Muscle layer of duodenum (tissue), 2 donors: ENCODE results near the gene ADAMTS19.

ENCODE experiments used
- H3K27ac ChIP-seq: one replicate; pipeline ENCODE4 v1.7.0; 2013; ENCODE audit warnings: mild to moderate bottlenecking, low read length
- H3K27me3 ChIP-seq: one replicate; pipeline ENCODE4 v1.7.0; 2013; ENCODE audit warnings: low read depth, mild to moderate bottlenecking, control low read depth, low read length
- H3K36me3 ChIP-seq, 2 donors: one replicate each; pipeline ENCODE4 v1.7.0; 2013; ENCODE audit warnings: low read length in 2 of 2, control low read depth in 1 of 2, mild to moderate bottlenecking in 1 of 2; ENCODE audit not compliant: insufficient read depth in 2 of 2, control insufficient read depth in 1 of 2
- H3K4me1 ChIP-seq, 2 donors: one replicate each; pipeline ENCODE4 v1.7.0; 2013; ENCODE audit warnings: low read length in 2 of 2, mild to moderate bottlenecking in 2 of 2, control low read depth in 1 of 2, moderate library complexity in 1 of 2; ENCODE audit not compliant: insufficient read depth in 2 of 2, control insufficient read depth in 1 of 2
- H3K4me3 ChIP-seq, 2 donors: one replicate each; pipeline ENCODE4 v1.7.0; 2013; ENCODE audit warnings: low read length in 2 of 2, low read depth in 1 of 2, mild to moderate bottlenecking in 1 of 2
- H3K9me3 ChIP-seq, 2 donors: one replicate each; pipeline ENCODE4 v1.7.0; 2013; ENCODE audit warnings: low read length in 2 of 2, control low read depth in 1 of 2, mild to moderate bottlenecking in 1 of 2; ENCODE audit not compliant: control insufficient read depth in 1 of 2
- donor health status: healthy.

ADAMTS19 gene

GRCh38 chr5:129745997-129746396 is 285.9 kb downstream of the ADAMTS19 start:
- Histone ChIP-seq H3K4me3 (no peak overlapping the region), H3K9me3 (no peaks in the 10 kb centered on the region), H3K36me3 (no peaks in the 10 kb centered on the region), H3K4me1 (no peaks in the 10 kb centered on the region), H3K27me3 (no peaks in the 10 kb centered on the region), H3K27ac (no peak overlapping the region)

GRCh38 chr5:129746876-129747275 is 286.8 kb downstream of the ADAMTS19 start:
- Histone ChIP-seq H3K4me3 (no peak overlapping the region), H3K9me3 (no peaks in the 10 kb centered on the region), H3K36me3 (no peaks in the 10 kb centered on the region), H3K27me3 (no peaks in the 10 kb centered on the region), H3K4me1 (no peaks in the 10 kb centered on the region), H3K27ac (no peak overlapping the region)

GRCh38 chr5:129747572-129748407 is 287.7 kb downstream of the ADAMTS19 start, which contains the start of gene MINAR2:
TSS of gene MINAR2 (plus strand) at chr5:129748094. CDS start at chr5:129748191, 97 bp downstream.
- no peak within 1 kb of the TSS for H3K27ac ChIP-seq
- no peaks in the 10 kb centered on the region for H3K27me3 ChIP-seq
- H3K36me3 ChIP-seq = no peaks in the 10 kb centered on the region
- no peak within 1 kb of the TSS for H3K4me3 ChIP-seq
- no peaks in the 10 kb centered on the region for H3K4me1 ChIP-seq
- no peaks in the 10 kb centered on the region for H3K9me3 ChIP-seq

- no peaks in the 10 kb centered on the region for H3K9me3 ChIP-seq
- H3K27me3 ChIP-seq = no peaks in the 10 kb centered on the region
- no peak overlapping the region for H3K27ac ChIP-seq
Measured at GRCh38 chr5:129748913-129749880, 289.1 kb downstream of the ADAMTS19 start.

GRCh38 chr5:129760636-129761325 is 300.7 kb downstream of the ADAMTS19 start:
- H3K4me1 ChIP-seq = no peaks in the 10 kb centered on the region
- H3K36me3 ChIP-seq = no peaks in the 10 kb centered on the region
- H3K4me3 ChIP-seq = no peak overlapping the region
- H3K27ac ChIP-seq = no peak overlapping the region
- H3K9me3 ChIP-seq = no peaks in the 10 kb centered on the region
- H3K27me3 ChIP-seq = no peaks in the 10 kb centered on the region

More at GRCh38 chr5:129748913-129749880, 289.1 kb downstream of the ADAMTS19 start:
- Histone ChIP-seq H3K4me3 (no peak overlapping the region), H3K36me3 (no peaks in the 10 kb centered on the region), H3K4me1 (no peaks in the 10 kb centered on the region)

- Histone ChIP-seq H3K9me3 (no peaks in the 10 kb centered on the region), H3K36me3 (no peaks in the 10 kb centered on the region), H3K4me3 (no peak overlapping the region), H3K27ac (no peak overlapping the region), H3K27me3 (no peaks in the 10 kb centered on the region), H3K4me1 (no peaks in the 10 kb centered on the region)
Measured at GRCh38 chr5:129763651-129764050, 303.6 kb downstream of the ADAMTS19 start.

GRCh38 chr5:129766798-129767197 is 306.7 kb downstream of the ADAMTS19 start:
- no peak overlapping the region for H3K4me3 ChIP-seq
- no peaks in the 10 kb centered on the region for H3K27me3 ChIP-seq
- no peaks in the 10 kb centered on the region for H3K9me3 ChIP-seq
- H3K4me1 ChIP-seq = no peaks in the 10 kb centered on the region
- H3K36me3 ChIP-seq = no peaks in the 10 kb centered on the region
- no peak overlapping the region for H3K27ac ChIP-seq

- H3K4me3 ChIP-seq = no peak overlapping the region
- no peaks in the 10 kb centered on the region for H3K36me3 ChIP-seq
- no peak overlapping the region for H3K27ac ChIP-seq
- no peaks in the 10 kb centered on the region for H3K27me3 ChIP-seq
- H3K9me3 ChIP-seq = no peaks in the 10 kb centered on the region
- no peaks in the 10 kb centered on the region for H3K4me1 ChIP-seq
Measured at GRCh38 chr5:129767927-129768380, 307.9 kb downstream of the ADAMTS19 start.

GRCh38 chr5:129768735-129769134 is 308.6 kb downstream of the ADAMTS19 start:
- Histone ChIP-seq H3K27me3 (no peaks in the 10 kb centered on the region), H3K4me3 (no peak overlapping the region), H3K36me3 (no peaks in the 10 kb centered on the region), H3K27ac (no peak overlapping the region), H3K4me1 (no peaks in the 10 kb centered on the region), H3K9me3 (no peaks in the 10 kb centered on the region)

- H3K4me1 ChIP-seq = no peaks in the 10 kb centered on the region
- no peaks in the 10 kb centered on the region for H3K9me3 ChIP-seq
- no peaks in the 10 kb centered on the region for H3K27me3 ChIP-seq
- H3K4me3 ChIP-seq = no peak overlapping the region
- no peak overlapping the region for H3K27ac ChIP-seq
- H3K36me3 ChIP-seq = no peaks in the 10 kb centered on the region
Measured at GRCh38 chr5:129770024-129770820, 310.1 kb downstream of the ADAMTS19 start.
